PC-3 (cell line): ENCODE data around the gene JHY.

ENCODE experiments used
- CTCF ChIP-seq: fragments of 300-600 bp; sonication (generic); conservative IDR thresholded peaks from 2 replicates; pipeline ENCODE4 v1.5.1; 2017; ENCODE audit warnings: antibody characterized with exemption, low read depth, mild to moderate bottlenecking, low read length
- EZH2 ChIP-seq: fragments of 300-600 bp; sonication (generic); IDR thresholded peaks from one replicate; pipeline ENCODE4 v1.6.1; 2017; ENCODE audit warnings: antibody characterized with exemption, mild to moderate bottlenecking, low read length; ENCODE audit not compliant: unreplicated experiment
- EZH2phosphoT487 ChIP-seq: fragments of 300-600 bp; sonication (generic); IDR thresholded peaks from 2 replicates; pipeline ENCODE4 v1.6.1; 2018; ENCODE audit warnings: mild to moderate bottlenecking, antibody characterized with exemption, low read length, borderline replicate concordance

- no peak for TF ChIP-seq EZH2
- TF ChIP-seq CTCF = no peak
- TF ChIP-seq EZH2phosphoT487 = no peak
Measured at GRCh38 chr11:122836916-122837315, 45.6 kb upstream of the JHY start.
